AG04449 (cell line): ENCODE measurements around the gene ASPSCR1.

Source experiments
- CTCF ChIA-PET: fragments of 350-600 bp; formaldehyde crosslinking; extraction: SDS; loops from one replicate; lab custom pipeline; 2021; ENCODE audit warnings: antibody characterized with exemption; lab: Yijun Ruan, JAX
- POLR2A ChIA-PET: fragments of 400-600, 350-600 bp; formaldehyde crosslinking; extraction: SDS; loops from one replicate; lab custom pipeline; 2020; ENCODE audit warnings: antibody characterized with exemption, inconsistent platforms; lab: Yijun Ruan, JAX
- DNase-seq: peaks from one replicate; pipeline ENCODE4 v3.0.0-alpha.2; 2010; ENCODE audit warnings: low read depth, low spot score
- H3K4me3 ChIP-seq: 2 replicates; pipeline ENCODE4 v1.5.1; 2011; ENCODE audit warnings: low read depth, mild to moderate bottlenecking, control low read depth, low read length
- TF ChIP-seq, protein P1 (sequence below): IDR thresholded peaks from one replicate; pipeline ENCODE4 v1.5.1; 2011; ENCODE audit warnings: mild to moderate bottlenecking, moderate library complexity, low read length, control low read depth, inconsistent platforms; ENCODE audit not compliant: insufficient read depth; ENCODE audit errors: missing control alignments

ASPSCR1 gene

DNA sequence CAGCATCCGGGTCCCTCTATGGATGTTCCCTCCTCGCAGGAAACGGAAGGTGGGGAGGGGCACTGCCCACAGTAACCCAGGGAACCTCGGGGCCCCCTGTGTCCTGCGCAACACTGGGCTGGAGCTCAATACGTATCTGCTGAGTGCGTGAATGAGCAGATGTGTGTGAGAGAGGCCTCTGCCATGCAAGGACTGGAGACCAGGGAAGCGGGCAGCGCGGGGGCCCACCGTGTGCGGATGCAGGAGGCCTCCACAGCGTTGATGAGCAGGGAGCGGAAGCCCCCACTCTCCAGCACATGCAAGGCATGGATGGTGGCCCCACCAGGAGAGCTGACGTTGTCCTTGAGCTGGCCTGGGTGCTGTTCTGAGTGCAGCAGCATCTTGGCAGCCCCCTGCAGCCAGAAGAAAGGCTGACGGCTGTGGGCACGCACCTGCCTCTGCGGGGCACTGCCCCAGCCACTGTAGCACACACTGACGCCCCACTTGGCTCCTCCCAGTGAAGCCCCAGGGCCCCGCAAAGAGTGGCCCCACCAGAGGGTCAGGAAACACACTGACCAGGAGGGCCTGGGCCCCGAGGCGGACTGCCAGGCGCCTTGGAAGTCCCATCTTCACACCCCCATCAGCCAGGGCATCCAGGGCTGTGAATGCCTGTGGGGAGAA, 43.2 kb upstream of the ASPSCR1 start:
- CTCF ChIA-PET, result interaction anchor here (1.1 to 1.3 kb wide), 3 partner anchors 17 to 95 kb away, joined by 3 to 4 read pairs (median 4); no protein-coding TSS in a partner anchor
- TF ChIP-seq, protein P1, sequence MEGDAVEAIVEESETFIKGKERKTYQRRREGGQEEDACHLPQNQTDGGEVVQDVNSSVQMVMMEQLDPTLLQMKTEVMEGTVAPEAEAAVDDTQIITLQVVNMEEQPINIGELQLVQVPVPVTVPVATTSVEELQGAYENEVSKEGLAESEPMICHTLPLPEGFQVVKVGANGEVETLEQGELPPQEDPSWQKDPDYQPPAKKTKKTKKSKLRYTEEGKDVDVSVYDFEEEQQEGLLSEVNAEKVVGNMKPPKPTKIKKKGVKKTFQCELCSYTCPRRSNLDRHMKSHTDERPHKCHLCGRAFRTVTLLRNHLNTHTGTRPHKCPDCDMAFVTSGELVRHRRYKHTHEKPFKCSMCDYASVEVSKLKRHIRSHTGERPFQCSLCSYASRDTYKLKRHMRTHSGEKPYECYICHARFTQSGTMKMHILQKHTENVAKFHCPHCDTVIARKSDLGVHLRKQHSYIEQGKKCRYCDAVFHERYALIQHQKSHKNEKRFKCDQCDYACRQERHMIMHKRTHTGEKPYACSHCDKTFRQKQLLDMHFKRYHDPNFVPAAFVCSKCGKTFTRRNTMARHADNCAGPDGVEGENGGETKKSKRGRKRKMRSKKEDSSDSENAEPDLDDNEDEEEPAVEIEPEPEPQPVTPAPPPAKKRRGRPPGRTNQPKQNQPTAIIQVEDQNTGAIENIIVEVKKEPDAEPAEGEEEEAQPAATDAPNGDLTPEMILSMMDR, result no peak
- DNase-seq, result no peak
- POLR2A ChIA-PET, result no interaction called here
- no peak overlapping the region for H3K4me3 ChIP-seq

DNA sequence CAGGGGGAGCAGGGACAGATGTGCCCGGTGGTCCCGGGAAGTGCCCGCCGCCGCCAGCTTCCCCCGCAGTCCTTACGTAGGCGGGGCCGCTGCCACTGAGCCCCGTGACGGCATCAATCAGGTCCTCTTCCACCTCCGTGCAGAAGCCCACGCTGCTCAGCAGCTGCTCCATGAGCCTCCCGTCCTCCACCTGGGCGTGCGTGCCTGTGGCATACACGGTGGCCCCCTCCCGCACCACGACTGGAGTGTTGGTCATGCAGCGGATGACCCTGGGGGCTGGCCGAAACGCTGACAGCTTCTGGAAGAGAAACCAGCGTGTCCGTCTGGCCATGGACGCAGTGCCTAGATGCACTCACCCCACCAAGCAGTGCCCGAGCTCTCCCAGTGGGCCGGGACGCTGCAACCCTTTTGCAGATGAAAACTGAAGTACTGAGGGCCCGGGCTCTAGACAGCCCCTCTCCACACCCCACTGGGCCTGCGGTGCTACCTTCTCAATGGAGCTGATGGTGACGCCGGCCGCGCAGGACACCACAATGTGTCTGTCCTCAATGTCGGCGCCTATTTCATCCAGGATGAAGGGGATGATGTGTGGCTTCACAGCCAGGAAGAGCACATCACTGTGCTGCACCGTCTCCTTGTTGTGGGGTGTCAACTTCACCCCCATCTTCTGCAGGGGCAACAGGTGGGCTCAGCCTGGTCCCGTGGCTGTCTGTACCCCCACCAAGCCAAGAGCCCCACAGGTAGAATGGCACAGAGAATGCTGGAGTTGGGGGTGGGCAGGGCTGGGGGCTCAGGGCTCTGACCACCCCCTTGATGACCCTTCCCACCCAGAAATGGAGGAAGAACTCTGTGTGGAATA, 42.4 kb upstream of the ASPSCR1 start:
- TF ChIP-seq, protein P1, result no peak
- POLR2A ChIA-PET, result no interaction called here
- CTCF ChIA-PET, result interaction anchor here (1.1 to 1.2 kb wide), 2 partner anchors 18 to 24 kb away, joined by 3 to 4 read pairs; no protein-coding TSS in a partner anchor

DNA sequence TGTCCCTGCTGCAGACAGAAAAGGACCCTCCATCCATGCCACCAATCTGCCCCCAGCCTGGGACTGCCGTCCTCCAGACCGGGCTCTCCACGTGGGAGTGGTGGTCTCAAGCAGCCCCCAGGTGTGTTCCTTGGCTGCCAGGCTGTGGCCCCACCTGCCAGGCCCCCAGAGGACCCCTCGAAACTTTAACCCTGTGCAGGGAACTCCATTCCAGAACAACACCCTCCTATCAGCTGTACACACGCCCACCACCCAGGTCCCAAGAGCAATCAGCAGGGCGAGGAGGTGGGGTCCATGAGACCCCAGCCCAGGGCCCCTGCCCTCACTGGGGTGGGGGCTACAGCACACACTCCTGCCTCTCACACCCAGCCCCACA, 41.7 kb upstream of the ASPSCR1 start:
- TF ChIP-seq, protein P1, result no peak
- DNase-seq, result no peak
- ChIA-PET POLR2A (interaction anchor here (0.7 kb wide), 1 partner anchor 8 kb away, joined by 4 read pairs; no protein-coding TSS in a partner anchor), CTCF (interaction anchor here (1.0 kb wide), 2 partner anchors 12 to 24 kb away, joined by 3 to 4 read pairs; no protein-coding TSS in a partner anchor)
- peak overlapping the region; percentile 56 for H3K4me3 ChIP-seq

More for the DNA sequence above, 42.4 kb upstream of the ASPSCR1 start:
- no peak for DNase-seq
- H3K4me3 ChIP-seq, result peak overlapping the region; percentile 56

DNA sequence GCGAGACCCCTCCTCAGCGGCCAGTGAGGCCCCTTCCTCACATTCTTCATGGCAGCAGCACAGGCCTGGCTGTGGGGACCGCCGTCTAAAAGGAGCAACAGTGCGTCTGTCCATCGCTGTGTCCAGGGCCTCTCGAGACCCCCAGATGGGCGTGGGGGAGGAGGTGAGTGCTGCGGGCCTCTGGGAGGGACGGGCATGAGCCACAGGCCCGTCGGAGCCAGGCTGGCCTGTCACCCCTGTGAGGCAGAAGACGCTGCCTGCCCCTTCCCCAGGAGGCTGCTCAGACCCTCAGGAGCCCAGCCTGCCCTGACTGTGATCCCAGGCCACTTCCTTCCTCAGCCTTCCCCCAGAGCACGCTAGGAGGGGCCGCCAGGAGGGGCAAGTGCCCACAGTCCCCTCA, 38.2 kb upstream of the ASPSCR1 start:
- ChIA-PET POLR2A (no interaction called here), CTCF (interaction anchor here (1.4 kb wide), 1 partner anchor 21 kb away, joined by 10 read pairs; the partner anchor contains the start of gene NOTUM)
- no peak overlapping the region for H3K4me3 ChIP-seq
- no peak for DNase-seq
- TF ChIP-seq, protein P1, result no peak

GRCh38 chr17:81939881-81940385, 37.5 kb upstream of the ASPSCR1 start:
- TF ChIP-seq, protein P1, result no peak
- ChIA-PET CTCF (interaction anchor here (0.6 to 1.9 kb wide), 2 partner anchors 12 to 20 kb away, joined by 3 to 11 read pairs; partner anchors contain the start of gene MAFG), POLR2A (no interaction called here)

More at GRCh38 chr17:81939881-81940385, 37.5 kb upstream of the ASPSCR1 start:
- no peak for DNase-seq
- H3K4me3 ChIP-seq, result no peak overlapping the region
